Right lobe of liver (tissue), 6 donors: ENCODE results near the gene PLEKHF1. TPM values are rescaled to one million over a fixed set of nuclear protein-coding genes. Genes with fewer than 3 reads are reported as not detected.

Experiments used
- ATAC-seq, 4 donors: fragments of 200-7000 bp; cut with Tn5 transposase; one replicate each; pipeline ENCODE4 v1.9.1; 2020; ENCODE audit warnings: mild to moderate bottlenecking in 4 of 4, moderate library complexity in 4 of 4
- DNase-seq, 3 donors: peaks; one replicate each; pipeline ENCODE4 v3.0.0-alpha.2; 2020
- H3K27ac ChIP-seq, 3 donors: fragments of 200-600 bp; one replicate each; pipeline ENCODE4 v1.8.0; 2022
- H3K27me3 ChIP-seq, 2 donors: fragments of 200-600 bp; one replicate each; pipeline ENCODE4 v1.8.0; 2022
- H3K36me3 ChIP-seq, 4 donors: fragments of 200-600 bp; sonication (generic) in 1 of 4; one replicate each; pipeline versions ENCODE4 v1.5.1 to v1.8.0; 2017 to 2022; ENCODE audit warnings: control low read depth in 1 of 4
- H3K4me1 ChIP-seq, 4 donors: fragments of 200-600 bp; sonication (generic) in 1 of 4; one replicate each; pipeline versions ENCODE4 v1.5.1 to v1.8.0; 2017 to 2022; ENCODE audit warnings: control low read depth in 1 of 4
- H3K4me3 ChIP-seq, 3 donors: fragments of 200-600 bp; one replicate each; pipeline ENCODE4 v1.8.0; 2022
- H3K9me3 ChIP-seq, 4 donors: fragments of 200-600 bp; sonication (generic) in 1 of 4; one replicate each; pipeline versions ENCODE4 v1.5.1 to v1.8.0; 2017 to 2022; ENCODE audit warnings: control low read depth in 1 of 4
- CTCF ChIP-seq, 4 donors: fragments of 200-600 bp in 3 of 4; fragments of 450-650 bp in 1 of 4; IDR thresholded peaks; one replicate each; pipeline versions ENCODE4 v1.5.1 to v1.8.0; 2016 to 2022; ENCODE audit warnings: antibody characterized with exemption in 4 of 4, mild to moderate bottlenecking in 2 of 4
- POLR2A ChIP-seq: fragments of 450-650 bp; IDR thresholded peaks from one replicate; pipeline ENCODE4 v1.6.1; 2017; ENCODE audit warnings: antibody characterized with exemption, mild to moderate bottlenecking
- WGBS: methylation state at CpG from one replicate; pipeline ENCODE4 v1.1.6; 2018; ENCODE audit warnings: low coverage, low lambda C conversion rate; ENCODE audit not compliant: insufficient coverage; ENCODE audit errors: missing lambda C conversion rate; 5-methylcytosine and 5-hydroxymethylcytosine counted together
- intact Hi-C, 2 donors: fragments of 100-400 bp; cut with DNase I; formaldehyde crosslinking; loops; one replicate each; pipeline versions ENCODE4 v1.11.2 to v1.14.1; 2022
- total RNA-seq, 6 experiments: library from RNA; depleted of rRNA in 2 of 6; stranded (reverse); fragments of >200 nt in 2 of 6; fragmentation: NEBNext Ultra II Directional in 3 of 6; extraction: Animal tissue kit (Norgen Biotek cat#: 25700) in 3 of 6; gene quantifications; one replicate each; pipeline versions ENCODE4 v1.1.0 to v1.2.4, GENCODE V29; 2016 to 2023
- donor health status: DM: no; HTN: yes; CAD: no.
- donor health status: DM: no; HTN: no; CAD: no.
- donor health status: DM: no; HTN: no; CAD: no.
- donor health status: DM: no; HTN: yes; CAD: no.
- donor health status: DM: no; HTN: yes; CAD: no.

The PLEKHF1 gene
- total RNA-seq, 6 experiments from 2014 or later = 5.6 to 13.8 (median 9.8) TPM

GRCh38 chr19:29686285-29686805 is 21.1 kb downstream of the PLEKHF1 start:
- intact Hi-C loops = no loop called here
- Histone ChIP-seq H3K36me3 (no peaks in the 10 kb centered on the region), H3K27me3 (no peaks in the 10 kb centered on the region), H3K27ac (no peak overlapping the region), H3K9me3 (peaks cover 0 to 4% (median 0%) of the 10 kb centered on the region in 4 donors), H3K4me3 (no peak overlapping the region), H3K4me1 (peaks cover 0 to 8% (median 3%) of the 10 kb centered on the region in 4 donors)
- WGBS = 98% methylated on average over 5 of the region's 8 CpGs
- TF ChIP-seq CTCF (IDR thresholded peaks at IDR 0.05) = no peak
- no peak for TF ChIP-seq POLR2A
- ATAC-seq (no peak), DNase-seq (no peak)

DNA sequence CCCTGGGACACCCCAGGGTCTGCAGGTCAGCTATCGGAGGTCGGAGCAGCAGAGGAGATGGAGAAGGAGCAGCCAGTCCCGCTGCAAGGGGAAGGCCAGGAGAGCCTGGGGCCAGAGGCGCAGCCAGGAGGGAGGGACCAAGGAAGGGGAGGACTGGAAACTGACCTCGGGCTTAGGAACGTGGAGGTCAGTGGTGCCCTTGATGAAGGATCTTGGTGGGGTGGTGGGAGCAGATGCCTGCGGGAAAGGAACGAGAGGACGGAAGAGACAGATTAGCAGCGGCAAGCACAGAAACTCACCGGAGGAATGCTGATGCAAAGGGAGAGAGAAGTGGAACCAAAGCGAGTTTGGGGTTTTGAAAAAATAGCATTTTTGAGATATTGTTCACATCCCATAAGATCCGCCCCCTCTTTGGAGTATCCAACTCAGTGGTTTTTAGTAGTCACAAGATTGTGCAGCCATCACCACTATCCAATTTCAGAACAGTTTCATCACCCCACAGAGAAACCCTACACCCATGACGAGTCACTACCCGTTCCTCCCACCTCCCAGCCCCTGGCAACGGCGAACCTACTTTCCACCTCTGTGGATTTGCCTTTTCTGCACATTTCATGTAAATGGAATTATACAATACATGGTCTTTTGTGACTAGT is 22.1 kb downstream of the PLEKHF1 start:
- H3K27ac ChIP-seq = no peak overlapping the region
- H3K36me3 ChIP-seq = no peaks in the 10 kb centered on the region
- H3K27me3 ChIP-seq = no peaks in the 10 kb centered on the region
- no peak for DNase-seq
- intact Hi-C loops = no loop called here
- no peak for TF ChIP-seq CTCF (IDR thresholded peaks at IDR 0.05)
- no peak for TF ChIP-seq POLR2A
- H3K4me3 ChIP-seq = no peak overlapping the region
- no peak for ATAC-seq
- peaks cover 0 to 8% (median 3%) of the 10 kb centered on the region in 4 donors for H3K4me1 ChIP-seq
- 67% methylated on average over 15 of the region's 17 CpGs for WGBS
- H3K9me3 ChIP-seq = peaks cover 0 to 4% (median 0%) of the 10 kb centered on the region in 4 donors

- WGBS = 63% methylated on average over 14 of the region's 18 CpGs
- intact Hi-C loops = no loop called here
- Histone ChIP-seq H3K9me3 (peaks cover 0 to 4% (median 0%) of the 10 kb centered on the region in 4 donors), H3K36me3 (no peaks in the 10 kb centered on the region), H3K27ac (no peak overlapping the region), H3K4me3 (no peak overlapping the region), H3K27me3 (no peaks in the 10 kb centered on the region), H3K4me1 (peaks cover 0 to 8% (median 3%) of the 10 kb centered on the region in 4 donors)
- TF ChIP-seq CTCF (IDR thresholded peaks at IDR 0.05) (no peak), POLR2A (no peak)
- no peak for DNase-seq
- ATAC-seq = no peak
These were observed 22.9 kb downstream of the PLEKHF1 start for GRCh38 chr19:29687897-29688728.

- peak; percentile 32 to 66 (median 60) for ATAC-seq
- intact Hi-C loops = no loop called here
- Histone ChIP-seq H3K4me3 (no peak overlapping the region), H3K27me3 (no peaks in the 10 kb centered on the region), H3K4me1 (peaks cover 0 to 5% (median 0%) of the 10 kb centered on the region in 4 donors), H3K27ac (no peak overlapping the region), H3K36me3 (no peaks in the 10 kb centered on the region), H3K9me3 (peaks cover 0 to 4% (median 0%) of the 10 kb centered on the region in 4 donors)
- DNase-seq = no peak
- 50% methylated on average over 2 of the region's 2 CpGs for WGBS
- TF ChIP-seq POLR2A (no peak), CTCF (IDR thresholded peaks at IDR 0.05) (peak; percentile 39 to 49 (median 46))
These were observed 25.6 kb downstream of the PLEKHF1 start for GRCh38 chr19:29690842-29691241.
